HG02763 (cell line): Measurements from ENCODE around the gene NPPA.

ENCODE experiments used
- ATAC-seq: cut with Tn5 transposase; IDR thresholded peaks from one replicate; pipeline ENCODE4 v1.9.1; 2021; ENCODE audit warnings: mild to moderate bottlenecking, moderate library complexity; ENCODE audit not compliant: unreplicated experiment

NPPA gene

GRCh38 chr1:11845641-11846335 is 1.8 kb downstream of the NPPA start:
- no peak for ATAC-seq

- no peak for ATAC-seq
Measured at GRCh38 chr1:11842154-11843041, 5.2 kb downstream of the NPPA start.

GRCh38 chr1:11841245-11842153 is 6.1 kb downstream of the NPPA start:
- no peak for ATAC-seq

GRCh38 chr1:11839727-11840705 is 7.6 kb downstream of the NPPA start:
- no peak for ATAC-seq

- ATAC-seq = no peak
Measured at GRCh38 chr1:11838349-11839272, 9.0 kb downstream of the NPPA start.

GRCh38 chr1:11837767-11838348 is 9.7 kb downstream of the NPPA start:
- ATAC-seq = no peak

- no peak for ATAC-seq
Measured at GRCh38 chr1:11836955-11837766, 10.4 kb downstream of the NPPA start.

GRCh38 chr1:11835441-11836225 is 11.9 kb downstream of the NPPA start:
- ATAC-seq = no peak

- no peak for ATAC-seq
Measured at GRCh38 chr1:11833900-11834299, 13.7 kb downstream of the NPPA start.

- no peak for ATAC-seq
Measured at GRCh38 chr1:11833497-11833896, 14.1 kb downstream of the NPPA start.

- ATAC-seq = no peak
Measured at GRCh38 chr1:11831945-11832725, 15.4 kb downstream of the NPPA start.

GRCh38 chr1:11828511-11828910 is 19.1 kb downstream of the NPPA start:
- ATAC-seq = no peak

GRCh38 chr1:11826946-11827345 is 20.6 kb downstream of the NPPA start:
- no peak for ATAC-seq

- ATAC-seq = no peak
Measured at GRCh38 chr1:11825131-11825530, 22.5 kb downstream of the NPPA start.

GRCh38 chr1:11823366-11824137 is 24.0 kb downstream of the NPPA start:
- ATAC-seq = no peak
